Keratinocyte (primary cell): Measurements from ENCODE around the gene MXI1. TPM values are rescaled to one million over a fixed set of nuclear protein-coding genes. Genes with fewer than 3 reads are reported as not detected.
A peak's percentile ranks its signal among the peaks of the same experiment; 100 is the strongest.
"Not testable (repeated sequence)": the region's sequence is repeated elsewhere in the genome, so short reads cannot be mapped to it uniquely, and the experiment has no call there.

Experiments used
- DNase-seq: peaks from one replicate; pipeline ENCODE4 v3.0.0-alpha.2; 2011; ENCODE audit warnings: low read depth, missing footprints, low spot score
- FAIRE-seq: peaks from 2 replicates; lab custom pipeline; 2011; peaks lifted over from hg19 to GRCh38; lab: Jason Lieb, UNC
- H2AFZ ChIP-seq: 2 replicates; pipeline ENCODE4 v1.6.0; 2012; ENCODE audit warnings: low read length, control low read depth, inconsistent platforms; ENCODE audit not compliant: control insufficient read depth
- H3K27ac ChIP-seq: 2 replicates; pipeline ENCODE4 v1.5.1; 2011; ENCODE audit warnings: low read length; ENCODE audit not compliant: control insufficient read depth, insufficient read depth
- H3K27me3 ChIP-seq: 3 replicates; pipeline ENCODE4 v1.6.0; 2011; ENCODE audit warnings: low read length; ENCODE audit not compliant: control insufficient read depth, insufficient read depth; ENCODE audit errors: extremely low read depth
- H3K36me3 ChIP-seq, 2 experiments: 2 replicates in 1 of 2; 3 replicates in 1 of 2; pipeline ENCODE4 v1.5.1; 2011; ENCODE audit warnings: low read length in 2 of 2, mild to moderate bottlenecking in 1 of 2; ENCODE audit not compliant: control insufficient read depth in 2 of 2, insufficient read depth in 2 of 2; ENCODE audit errors: extremely low read depth in 1 of 2
- H3K4me1 ChIP-seq: 3 replicates; pipeline ENCODE4 v1.5.1; 2011; ENCODE audit warnings: low read length; ENCODE audit not compliant: control insufficient read depth, insufficient read depth; ENCODE audit errors: extremely low read depth
- H3K4me2 ChIP-seq: 3 replicates; pipeline ENCODE4 v1.6.0; 2011; ENCODE audit warnings: low read depth, low read length; ENCODE audit not compliant: control insufficient read depth, insufficient read depth; ENCODE audit errors: extremely low read depth
- H3K4me3 ChIP-seq, 3 experiments: fragments of 200-600 bp in 1 of 3; sonication (generic) in 1 of 3; 2 replicates in 2 of 3; 3 replicates in 1 of 3; pipeline ENCODE4 v1.5.1; 2011 to 2016; ENCODE audit warnings: low read length in 3 of 3, mild to moderate bottlenecking in 3 of 3, control low read depth in 2 of 3, inconsistent platforms in 1 of 3, low read depth in 1 of 3, mixed read lengths in 1 of 3, mixed run types in 1 of 3, moderate library complexity in 1 of 3; ENCODE audit not compliant: control insufficient read depth in 2 of 3, insufficient read depth in 2 of 3; ENCODE audit errors: extremely low read depth in 1 of 3
- H3K79me2 ChIP-seq: 2 replicates; pipeline ENCODE4 v1.6.0; 2012; ENCODE audit warnings: low read length; ENCODE audit not compliant: control insufficient read depth, insufficient read depth
- H3K9ac ChIP-seq: 3 replicates; pipeline ENCODE4 v1.6.0; 2011; ENCODE audit warnings: low read length; ENCODE audit not compliant: control insufficient read depth, insufficient read depth; ENCODE audit errors: extremely low read depth
- H3K9me1 ChIP-seq: 3 replicates; pipeline ENCODE4 v1.6.0; 2011; ENCODE audit warnings: low read length; ENCODE audit not compliant: control insufficient read depth, insufficient read depth; ENCODE audit errors: extremely low read depth
- H3K9me3 ChIP-seq: 2 replicates; pipeline ENCODE4 v1.5.1; 2012; ENCODE audit warnings: low read depth, low read length; ENCODE audit not compliant: control insufficient read depth
- H4K20me1 ChIP-seq: 3 replicates; pipeline ENCODE4 v1.6.0; 2011; ENCODE audit warnings: low read length; ENCODE audit not compliant: control insufficient read depth, insufficient read depth; ENCODE audit errors: extremely low read depth
- EZH2 ChIP-seq: IDR thresholded peaks from one replicate; pipeline ENCODE4 v1.6.1; 2012; ENCODE audit warnings: inconsistent platforms, mild to moderate bottlenecking, low read length, moderate library complexity
- dilution Hi-C: fragments of 300-500 bp; cut with MboI; formaldehyde crosslinking; loops from one replicate; pipeline ENCODE4 v1.7.0; 2020; ENCODE audit warnings: low sequenced_read_pairs; ENCODE audit not compliant: extremely low pct_ligation_motif_present
- polyA plus RNA-seq, 5 experiments: library from polyadenylated mRNA; depleted of rRNA in 3 of 5; stranded (reverse) in 3 of 5; stranded (forward) in 1 of 5; unstranded in 1 of 5; fragments of >200 nt; gene quantifications; 1 replicate in 1 of 5; 2 replicates in 3 of 5; 3 replicates in 1 of 5; pipeline versions ENCODE4 v1.2.1 to v1.2.3, GENCODE V29; 2011 to 2012; ENCODE audit warnings: missing spikeins in 2 of 5, low read depth in 1 of 5, low replicate concordance in 1 of 5
- TF ChIP-seq, protein P1 (sequence below), 3 experiments: IDR thresholded peaks in 1 of 3; conservative IDR thresholded peaks in 1 of 3; optimal IDR thresholded peaks in 1 of 3; 2 replicates in 2 of 3; 3 replicates in 1 of 3; pipeline versions ENCODE3 to v1.5.1; 2011; ENCODE audit warnings: low read length in 3 of 3, mild to moderate bottlenecking in 3 of 3, moderate library complexity in 2 of 3, control low read depth in 1 of 3, inconsistent platforms in 1 of 3; ENCODE audit not compliant: insufficient read depth in 2 of 3; ENCODE audit errors: extremely low read depth in 1 of 3

MXI1 gene
- polyA plus RNA-seq, 1 donor (not counting 4 experiments of a cell fraction or from before 2014, with no cell fraction given): 17.8 TPM

DNA sequence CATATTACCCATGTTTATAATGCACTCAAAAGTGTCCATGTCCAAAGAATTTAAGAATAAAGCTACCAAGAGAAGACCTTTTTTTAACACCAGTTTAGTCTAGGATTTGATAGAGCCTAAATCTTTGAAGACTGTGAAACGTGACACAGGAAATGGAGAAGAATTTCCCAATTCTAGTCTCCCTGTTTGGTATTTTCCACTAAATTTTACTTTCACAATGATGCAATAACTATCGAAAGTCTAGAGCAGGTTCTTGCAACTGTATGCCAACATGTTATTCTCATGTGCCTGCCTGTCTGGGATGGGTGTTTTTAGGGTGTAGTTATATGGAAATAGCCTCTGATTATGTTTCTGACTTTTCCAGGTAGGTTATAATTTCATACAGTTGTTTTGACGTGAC lies 6.9 kb upstream of the MXI1 start:
- no peaks in the 10 kb centered on the region for H3K9me3 ChIP-seq
- H3K27ac ChIP-seq: no peak overlapping the region
- H3K4me3 ChIP-seq: no peak overlapping the region
- TF ChIP-seq, protein P1, sequence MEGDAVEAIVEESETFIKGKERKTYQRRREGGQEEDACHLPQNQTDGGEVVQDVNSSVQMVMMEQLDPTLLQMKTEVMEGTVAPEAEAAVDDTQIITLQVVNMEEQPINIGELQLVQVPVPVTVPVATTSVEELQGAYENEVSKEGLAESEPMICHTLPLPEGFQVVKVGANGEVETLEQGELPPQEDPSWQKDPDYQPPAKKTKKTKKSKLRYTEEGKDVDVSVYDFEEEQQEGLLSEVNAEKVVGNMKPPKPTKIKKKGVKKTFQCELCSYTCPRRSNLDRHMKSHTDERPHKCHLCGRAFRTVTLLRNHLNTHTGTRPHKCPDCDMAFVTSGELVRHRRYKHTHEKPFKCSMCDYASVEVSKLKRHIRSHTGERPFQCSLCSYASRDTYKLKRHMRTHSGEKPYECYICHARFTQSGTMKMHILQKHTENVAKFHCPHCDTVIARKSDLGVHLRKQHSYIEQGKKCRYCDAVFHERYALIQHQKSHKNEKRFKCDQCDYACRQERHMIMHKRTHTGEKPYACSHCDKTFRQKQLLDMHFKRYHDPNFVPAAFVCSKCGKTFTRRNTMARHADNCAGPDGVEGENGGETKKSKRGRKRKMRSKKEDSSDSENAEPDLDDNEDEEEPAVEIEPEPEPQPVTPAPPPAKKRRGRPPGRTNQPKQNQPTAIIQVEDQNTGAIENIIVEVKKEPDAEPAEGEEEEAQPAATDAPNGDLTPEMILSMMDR (optimal IDR thresholded peaks at IDR 0.05 in 1 of 3, IDR thresholded peaks at IDR 0.05 in 1 of 3, conservative IDR thresholded peaks at IDR 0.05 in 1 of 3; ENCODE audit: extremely low read depth in 1 of 3, insufficient read depth in 2 of 3, low read length in 3 of 3): no peak
- no peak for TF ChIP-seq EZH2
- H4K20me1 ChIP-seq: no peaks in the 10 kb centered on the region
- no peaks in the 10 kb centered on the region for H3K9me1 ChIP-seq
- no peaks in the 10 kb centered on the region for H3K27me3 ChIP-seq
- DNase-seq: no peak
- H3K4me2 ChIP-seq: no peak overlapping the region
- no peak for FAIRE-seq
- H3K36me3 ChIP-seq: no peaks in the 10 kb centered on the region
- H3K9ac ChIP-seq: no peak overlapping the region
- no peaks in the 10 kb centered on the region for H3K79me2 ChIP-seq
- H2AFZ ChIP-seq: peak overlapping the region; percentile 14
- dilution Hi-C loops: no loop called here
- H3K4me1 ChIP-seq: no peaks in the 10 kb centered on the region

DNA sequence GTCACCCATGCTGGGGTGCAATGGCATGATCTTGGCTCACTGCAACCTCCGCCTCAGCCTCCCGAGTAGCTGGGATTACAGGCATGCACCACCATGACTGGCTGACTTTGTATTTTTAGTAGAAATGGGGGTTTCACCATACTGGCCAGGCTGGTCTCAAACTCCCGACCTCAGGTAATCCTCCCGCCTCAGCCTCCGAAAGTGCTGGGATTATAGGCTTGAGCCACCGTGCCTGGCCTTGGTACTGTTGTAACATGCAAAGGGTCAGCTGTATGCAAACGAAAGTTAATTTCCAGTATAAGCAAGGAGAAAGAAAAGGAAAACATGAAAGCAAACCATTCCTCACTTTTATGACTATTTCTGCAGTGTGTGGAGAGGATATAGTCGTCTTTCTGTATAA lies 6.4 kb upstream of the MXI1 start:
- FAIRE-seq, dilution Hi-C loops, H3K79me2 ChIP-seq: not testable (repeated sequence)

More for the DNA sequence above, 6.4 kb upstream of the MXI1 start:
- H3K27ac ChIP-seq, DNase-seq, H3K36me3 ChIP-seq, H2AFZ ChIP-seq, H3K4me3 ChIP-seq, H3K4me1 ChIP-seq, H3K9ac ChIP-seq, H3K27me3 ChIP-seq, H3K4me2 ChIP-seq, H3K9me3 ChIP-seq, H4K20me1 ChIP-seq, H3K9me1 ChIP-seq: not testable (repeated sequence)
